ENCODE data around the gene CHD5.

DNA sequence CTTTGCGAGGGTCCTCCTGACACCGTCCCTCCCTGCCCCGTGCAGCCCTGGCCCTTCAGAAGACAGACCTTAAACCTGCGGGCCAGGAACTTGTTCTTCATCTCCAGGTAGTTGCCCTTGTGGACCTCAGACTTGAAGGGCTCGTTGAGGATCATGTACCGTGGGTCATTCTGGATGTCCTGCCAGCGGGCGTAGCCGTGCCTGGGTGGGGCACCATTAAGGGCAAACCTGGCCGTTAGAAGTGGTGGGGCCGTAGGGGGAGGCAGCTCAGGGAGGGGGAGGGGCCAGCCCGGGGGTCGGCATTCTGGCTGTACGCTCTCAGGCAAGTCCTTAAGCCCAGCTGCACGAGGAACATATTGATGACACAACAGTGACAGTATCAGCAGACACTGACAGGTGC lies 69.8 kb downstream of the CHD5 start:
- no peak for TF ChIP-seq POLR2A (IDR thresholded peaks at IDR 0.05)
- TF ChIP-seq, protein P1, sequence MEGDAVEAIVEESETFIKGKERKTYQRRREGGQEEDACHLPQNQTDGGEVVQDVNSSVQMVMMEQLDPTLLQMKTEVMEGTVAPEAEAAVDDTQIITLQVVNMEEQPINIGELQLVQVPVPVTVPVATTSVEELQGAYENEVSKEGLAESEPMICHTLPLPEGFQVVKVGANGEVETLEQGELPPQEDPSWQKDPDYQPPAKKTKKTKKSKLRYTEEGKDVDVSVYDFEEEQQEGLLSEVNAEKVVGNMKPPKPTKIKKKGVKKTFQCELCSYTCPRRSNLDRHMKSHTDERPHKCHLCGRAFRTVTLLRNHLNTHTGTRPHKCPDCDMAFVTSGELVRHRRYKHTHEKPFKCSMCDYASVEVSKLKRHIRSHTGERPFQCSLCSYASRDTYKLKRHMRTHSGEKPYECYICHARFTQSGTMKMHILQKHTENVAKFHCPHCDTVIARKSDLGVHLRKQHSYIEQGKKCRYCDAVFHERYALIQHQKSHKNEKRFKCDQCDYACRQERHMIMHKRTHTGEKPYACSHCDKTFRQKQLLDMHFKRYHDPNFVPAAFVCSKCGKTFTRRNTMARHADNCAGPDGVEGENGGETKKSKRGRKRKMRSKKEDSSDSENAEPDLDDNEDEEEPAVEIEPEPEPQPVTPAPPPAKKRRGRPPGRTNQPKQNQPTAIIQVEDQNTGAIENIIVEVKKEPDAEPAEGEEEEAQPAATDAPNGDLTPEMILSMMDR (IDR thresholded peaks at IDR 0.05) = no peak
- TF ChIP-seq EP300 (IDR thresholded peaks at IDR 0.05; ENCODE audit: low read depth) = no peak
- no peak for TF ChIP-seq POLR2AphosphoS5 (IDR thresholded peaks at IDR 0.05)
